GM19455 (cell line): ENCODE data around the gene HAPSTR1.
"Not testable (repeated sequence)": the region's sequence is repeated elsewhere in the genome, so short reads cannot be mapped to it uniquely, and the experiment has no call there.

Experiments used
- ATAC-seq: cut with Tn5 transposase; IDR thresholded peaks from one replicate; pipeline ENCODE4 v1.9.1; 2021; ENCODE audit not compliant: unreplicated experiment

Gene HAPSTR1

GRCh38 chr16:9090960-9091866 is at the start of gene HAPSTR1:
Gene HAPSTR1 (plus strand): TSS chr16:9091644. CDS start chr16:9092045, 401 bp downstream.
- peak; percentile 87 for ATAC-seq

GRCh38 chr16:9042533-9042932 is 48.9 kb upstream of the HAPSTR1 start:
- no peak for ATAC-seq

- ATAC-seq = no peak
Observed at GRCh38 chr16:9042964-9043680, 48.3 kb upstream of the HAPSTR1 start.

- ATAC-seq = not testable (repeated sequence)
Observed at GRCh38 chr16:9045562-9045961, 45.9 kb upstream of the HAPSTR1 start.

- ATAC-seq = no peak
Observed at GRCh38 chr16:9046667-9047055, 44.8 kb upstream of the HAPSTR1 start.

GRCh38 chr16:9047689-9048301 is 43.6 kb upstream of the HAPSTR1 start:
- no peak for ATAC-seq

- no peak for ATAC-seq
Observed at GRCh38 chr16:9048302-9048700, 43.1 kb upstream of the HAPSTR1 start.

GRCh38 chr16:9049241-9049640 is 42.2 kb upstream of the HAPSTR1 start:
- no peak for ATAC-seq

GRCh38 chr16:9050102-9050830 is 41.2 kb upstream of the HAPSTR1 start:
- no peak for ATAC-seq

GRCh38 chr16:9053006-9053601 is 38.3 kb upstream of the HAPSTR1 start:
- no peak for ATAC-seq

- no peak for ATAC-seq
Observed at GRCh38 chr16:9054460-9054859, 37.0 kb upstream of the HAPSTR1 start.

- no peak for ATAC-seq
Observed at GRCh38 chr16:9055115-9055514, 36.3 kb upstream of the HAPSTR1 start.

- no peak for ATAC-seq
Observed at GRCh38 chr16:9055661-9056060, 35.8 kb upstream of the HAPSTR1 start.

GRCh38 chr16:9056061-9056460 is 35.4 kb upstream of the HAPSTR1 start:
- no peak for ATAC-seq

GRCh38 chr16:9058211-9058610 is 33.2 kb upstream of the HAPSTR1 start:
- ATAC-seq = no peak

GRCh38 chr16:9060225-9060624 is 31.2 kb upstream of the HAPSTR1 start:
- ATAC-seq = no peak

- no peak for ATAC-seq
Observed at GRCh38 chr16:9061358-9061813, 30.1 kb upstream of the HAPSTR1 start.

- ATAC-seq = no peak
Observed at GRCh38 chr16:9062301-9062700, 29.1 kb upstream of the HAPSTR1 start.

- ATAC-seq = no peak
Observed at GRCh38 chr16:9065077-9065476, 26.4 kb upstream of the HAPSTR1 start.

GRCh38 chr16:9068886-9069285 is 22.6 kb upstream of the HAPSTR1 start:
- no peak for ATAC-seq

GRCh38 chr16:9070254-9070653 is 21.2 kb upstream of the HAPSTR1 start:
- no peak for ATAC-seq
